H1 (cell line): ENCODE data around the gene THYN1. TPM values are rescaled to one million over a fixed set of nuclear protein-coding genes. Genes with fewer than 3 reads are reported as not detected.

Source experiments
- CTCF ChIA-PET: fragments of 300-600 bp; sonication (Branson Sonifier 250); formaldehyde crosslinking; loops from one replicate; lab custom pipeline; 2021; ENCODE audit not compliant: partially characterized antibody; lab: Charles Lee
- POLR2A ChIA-PET: fragments of 300-600 bp; sonication (Branson Sonifier 250); formaldehyde crosslinking; loops from one replicate; lab custom pipeline; 2021; ENCODE audit warnings: inconsistent platforms; ENCODE audit not compliant: partially characterized antibody; lab: Charles Lee
- DNase-seq, 2 experiments: peaks; one replicate each; pipeline versions ENCODE4 v3.0.0 to v3.0.0-alpha.2; 2010 to 2022; ENCODE audit warnings: low spot score in 2 of 2, low read depth in 1 of 2, mixed read lengths in 1 of 2
- FAIRE-seq: peaks from 2 replicates; lab custom pipeline; 2011; peaks lifted over from hg19 to GRCh38; lab: Jason Lieb, UNC
- H2AFZ ChIP-seq: 2 replicates; pipeline ENCODE4 v1.8.1; 2012; ENCODE audit warnings: low read length, inconsistent platforms
- H2AK5ac ChIP-seq: 2 replicates; pipeline ENCODE4 v1.6.1; 2013; ENCODE audit warnings: low read depth, low read length
- H2BK120ac ChIP-seq: replicated peaks from 2 replicates; pipeline ENCODE3; 2013; ENCODE audit warnings: low read depth, low read length, inconsistent platforms
- H2BK12ac ChIP-seq: 2 replicates; pipeline ENCODE4 v1.6.1; 2013; ENCODE audit warnings: low read depth, low read length
- H2BK15ac ChIP-seq: 2 replicates; pipeline ENCODE4 v1.6.1; 2013; ENCODE audit warnings: low read length
- H2BK20ac ChIP-seq: 2 replicates; pipeline ENCODE4 v1.6.1; 2013; ENCODE audit warnings: low read length
- H2BK5ac ChIP-seq: 2 replicates; pipeline ENCODE4 v1.6.1; 2013; ENCODE audit warnings: low read depth, low read length
- H3K14ac ChIP-seq: 2 replicates; pipeline ENCODE4 v1.6.1; 2013; ENCODE audit warnings: inconsistent platforms; ENCODE audit not compliant: insufficient read length
- H3K18ac ChIP-seq: 2 replicates; pipeline ENCODE4 v1.6.1; 2013; ENCODE audit warnings: low read length; ENCODE audit errors: extremely low read depth
- H3K23ac ChIP-seq: 2 replicates; pipeline ENCODE4 v1.6.1; 2013; ENCODE audit warnings: inconsistent platforms; ENCODE audit not compliant: insufficient read length
- H3K23me2 ChIP-seq: 2 replicates; pipeline ENCODE4 v1.6.1; 2013; ENCODE audit warnings: low read depth, low read length
- H3K27ac ChIP-seq: 2 replicates; pipeline ENCODE4 v1.6.1; 2011; ENCODE audit warnings: low read depth, low read length, inconsistent platforms
- H3K27me3 ChIP-seq, 4 experiments: replicated peaks in 1 of 4; 1 replicate in 1 of 4; 2 replicates in 3 of 4; pipeline versions ENCODE4 v1.6.1 to v1.8.1; 2011 to 2013; ENCODE audit warnings: low read length in 3 of 4, mild to moderate bottlenecking in 3 of 4, inconsistent platforms in 2 of 4, mixed read lengths in 2 of 4, moderate library complexity in 1 of 4; ENCODE audit not compliant: control insufficient read depth in 3 of 4, insufficient read depth in 3 of 4; ENCODE audit errors: extremely low read depth in 1 of 4
- H3K36me3 ChIP-seq, 4 experiments: 2 replicates each; pipeline versions ENCODE4 v1.6.1 to v1.8.1; 2011 to 2013; ENCODE audit warnings: mild to moderate bottlenecking in 4 of 4, low read length in 3 of 4, moderate library complexity in 2 of 4, control low read depth in 1 of 4, inconsistent platforms in 1 of 4; ENCODE audit not compliant: insufficient read depth in 4 of 4, control insufficient read depth in 2 of 4
- H3K4ac ChIP-seq: replicated peaks from 2 replicates; pipeline ENCODE3; 2013; ENCODE audit warnings: low read length, low read depth, mixed read lengths, inconsistent platforms; ENCODE audit not compliant: insufficient read length
- H3K4me1 ChIP-seq, 4 experiments: replicated peaks in 1 of 4; 1 replicate in 1 of 4; 2 replicates in 3 of 4; pipeline versions ENCODE4 v1.6.1 to v1.8.1; 2011 to 2013; ENCODE audit warnings: low read length in 3 of 4, inconsistent platforms in 2 of 4, mixed read lengths in 1 of 4; ENCODE audit not compliant: insufficient read depth in 4 of 4, control insufficient read depth in 3 of 4
- H3K4me2 ChIP-seq, 2 experiments: 2 replicates each; pipeline versions ENCODE4 v1.6.1 to v1.8.1; 2011 to 2013; ENCODE audit warnings: low read depth in 2 of 2, low read length in 2 of 2, control low read depth in 1 of 2, inconsistent platforms in 1 of 2, mild to moderate bottlenecking in 1 of 2; ENCODE audit not compliant: insufficient read depth in 1 of 2
- H3K4me3 ChIP-seq, 4 experiments: fragments of 200-600, 300-600 bp in 1 of 4; sonication (generic), shearing (Covaris generic), sonication (Bioruptor Twin) in 1 of 4; 2 replicates each; pipeline versions ENCODE4 v1.5.1 to v1.8.1; 2011 to 2016; ENCODE audit warnings: low read length in 4 of 4, low read depth in 3 of 4, control low read depth in 2 of 4, inconsistent platforms in 2 of 4, mild to moderate bottlenecking in 2 of 4, mixed read lengths in 1 of 4, moderate library complexity in 1 of 4; ENCODE audit not compliant: insufficient read depth in 2 of 4; ENCODE audit errors: extremely low read depth in 1 of 4
- H3K56ac ChIP-seq: replicated peaks from 2 replicates; pipeline ENCODE3; 2013; ENCODE audit warnings: low read depth, mild to moderate bottlenecking, mixed read lengths, low read length, inconsistent platforms; ENCODE audit not compliant: insufficient read length
- H3K79me1 ChIP-seq: 2 replicates; pipeline ENCODE4 v1.6.1; 2013; ENCODE audit warnings: low read depth, low read length, control low read depth
- H3K79me2 ChIP-seq, 2 experiments: 2 replicates each; pipeline versions ENCODE4 v1.6.1 to v1.8.1; 2012 to 2013; ENCODE audit warnings: low read length in 2 of 2, mild to moderate bottlenecking in 2 of 2, inconsistent platforms in 1 of 2; ENCODE audit not compliant: insufficient read depth in 2 of 2, control insufficient read depth in 1 of 2
- H3K9ac ChIP-seq, 4 experiments: replicated peaks in 1 of 4; 1 replicate in 1 of 4; 2 replicates in 3 of 4; pipeline versions ENCODE4 v1.6.1 to v1.8.1; 2011 to 2013; ENCODE audit warnings: low read depth in 3 of 4, low read length in 3 of 4, control low read depth in 2 of 4, mild to moderate bottlenecking in 2 of 4, moderate library complexity in 2 of 4, inconsistent platforms in 1 of 4; ENCODE audit errors: extremely low read depth in 1 of 4
- H3K9me3 ChIP-seq, 2 experiments: 2 replicates each; pipeline versions ENCODE4 v1.6.1 to v1.8.1; 2012 to 2013; ENCODE audit warnings: mild to moderate bottlenecking in 2 of 2, moderate library complexity in 2 of 2, control low read depth in 1 of 2, inconsistent platforms in 1 of 2, low read depth in 1 of 2, low read length in 1 of 2, mixed read lengths in 1 of 2; ENCODE audit not compliant: insufficient read depth in 2 of 2
- H4K20me1 ChIP-seq, 2 experiments: replicated peaks in 1 of 2; 2 replicates each; pipeline versions ENCODE3 to v1.8.1; 2011 to 2013; ENCODE audit warnings: inconsistent platforms in 2 of 2, low read length in 2 of 2, mild to moderate bottlenecking in 1 of 2; ENCODE audit not compliant: insufficient read depth in 2 of 2, control insufficient read depth in 1 of 2
- H4K5ac ChIP-seq: 2 replicates; pipeline ENCODE4 v1.6.1; 2013; ENCODE audit warnings: low read length, low read depth, mixed read lengths, inconsistent platforms; ENCODE audit not compliant: insufficient read length
- H4K8ac ChIP-seq: 2 replicates; pipeline ENCODE4 v1.8.0; 2013; ENCODE audit warnings: mild to moderate bottlenecking, moderate library complexity, low read length, inconsistent platforms; ENCODE audit not compliant: insufficient read depth; ENCODE audit errors: extremely low read depth
- H4K91ac ChIP-seq: replicated peaks from 2 replicates; pipeline ENCODE3; 2013; ENCODE audit warnings: low read length, mixed read lengths, inconsistent platforms; ENCODE audit not compliant: insufficient read length
- EGR1 ChIP-seq: IDR thresholded peaks from 2 replicates; pipeline ENCODE4 v1.6.1; 2011; ENCODE audit warnings: low read depth, low read length, borderline replicate concordance
- JUN ChIP-seq: IDR thresholded peaks from 2 replicates; pipeline ENCODE4 v1.6.1; 2011; ENCODE audit warnings: low read depth, mild to moderate bottlenecking, improper control_type of control experiment, low read length
- NRF1 ChIP-seq: IDR thresholded peaks from 2 replicates; pipeline ENCODE4 v1.6.1; 2011; ENCODE audit warnings: mild to moderate bottlenecking, low read depth, low read length, improper control_type of control experiment
- WGBS, 2 experiments: shearing (Covaris generic) in 1 of 2; methylation state at CpG; one replicate each; pipeline versions ENCODE4 v1.1.6 to v1.1.7; 2013 to 2015; ENCODE audit warnings: low lambda C conversion rate in 2 of 2, mixed read lengths in 2 of 2, inconsistent platforms in 1 of 2, low coverage in 1 of 2, missing lambda C conversion rate in 1 of 2; ENCODE audit not compliant: insufficient replicate concordance in 2 of 2, insufficient coverage in 1 of 2, insufficient read length in 1 of 2; ENCODE audit errors: extremely low coverage in 1 of 2, missing lambda C conversion rate in 1 of 2; 5-methylcytosine and 5-hydroxymethylcytosine counted together
- polyA plus RNA-seq, 7 experiments: library from polyadenylated mRNA; depleted of rRNA in 3 of 7; stranded (reverse) in 5 of 7; unstranded in 2 of 7; fragments of >200 nt in 5 of 7; fragments of 200-250 nt in 2 of 7; gene quantifications; 1 replicate in 5 of 7; 2 replicates in 1 of 7; 4 replicates in 1 of 7; pipeline versions ENCODE4 v1.2.1 to v1.2.3, GENCODE V29; 2011 to 2013; ENCODE audit warnings: missing spikeins in 2 of 7, mixed read lengths in 2 of 7
- total RNA-seq: library from RNA; stranded (reverse); fragmentation: NEBNext Ultra II Directional; extraction: Animal tissue kit (Norgen Biotek cat#: 25700); gene quantifications from 2 replicates; pipeline ENCODE4 v1.2.1, GENCODE V29; 2021
- TF ChIP-seq, protein P1 (sequence below): IDR thresholded peaks from 2 replicates; pipeline ENCODE4 v1.6.1; 2012; ENCODE audit warnings: inconsistent platforms
- TF ChIP-seq, protein P2 (sequence below): IDR thresholded peaks from 2 replicates; pipeline ENCODE4 v1.6.1; 2012; ENCODE audit warnings: inconsistent platforms

THYN1 gene
- total and polyA plus RNA-seq, 2 of the 8 experiments (the other 6 are each of a cell fraction or from before 2014, with no cell fraction given) = 77.3 to 95.1 TPM

DNA sequence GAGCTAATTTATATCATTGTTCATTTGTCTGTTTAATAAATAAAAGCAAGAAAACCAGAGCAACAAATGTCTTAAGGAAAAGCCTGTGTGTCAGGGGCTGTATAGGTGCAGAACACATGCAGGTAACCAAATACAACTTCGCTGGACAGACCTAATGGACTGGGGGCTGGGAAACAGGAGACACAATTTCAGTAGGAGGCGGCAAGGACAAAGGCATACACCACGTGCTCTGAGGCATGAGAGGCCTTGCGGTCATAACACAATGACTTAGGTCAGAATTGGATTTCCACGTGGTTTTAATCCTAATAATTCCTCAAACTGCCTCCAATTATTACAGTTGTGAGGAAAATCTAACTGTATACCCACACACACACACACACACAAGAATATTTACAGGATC lies 14.3 kb upstream of the THYN1 start:
- H3K18ac ChIP-seq = no peak overlapping the region
- no peak for FAIRE-seq
- H3K4me2 ChIP-seq = no peak overlapping the region
- H2BK120ac ChIP-seq = peak overlapping the region; percentile 21
- H2BK5ac ChIP-seq = peak overlapping the region; percentile 75; the same call in 1 of the 2 replicates
- no peaks in the 10 kb centered on the region; the same call in 1 of the 2 replicates for H3K23me2 ChIP-seq
- peaks cover 0 to 66% of the 10 kb centered on the region in 2 experiments; a peak in 3 of 4 replicates for H3K79me2 ChIP-seq
- H4K20me1 ChIP-seq = no peaks in the 10 kb centered on the region
- H3K4me1 ChIP-seq = peaks cover 15 to 34% (median 20%) of the 10 kb centered on the region in 4 experiments
- no peak overlapping the region for H3K14ac ChIP-seq
- H3K56ac ChIP-seq = no peak overlapping the region
- no peak overlapping the region for H4K8ac ChIP-seq
- no peak for DNase-seq
- peak overlapping the region; percentile 50; the same call in 1 of the 2 replicates for H2BK20ac ChIP-seq
- peaks cover 0 to 14% (median 5%) of the 10 kb centered on the region in 4 experiments; a peak in 4 of 8 replicates for H3K36me3 ChIP-seq
- H3K27ac ChIP-seq = no peak overlapping the region
- H3K79me1 ChIP-seq = peaks cover 3% of the 10 kb centered on the region; the same call in 1 of the 2 replicates
- peak overlapping the region; percentile 59 for H4K91ac ChIP-seq
- no peak overlapping the region for H2BK15ac ChIP-seq
- no peak overlapping the region for H3K4ac ChIP-seq
- POLR2A ChIA-PET = interaction anchor here (1.1 to 9.2 kb wide), 3 partner anchors 9 to 22 kb away, joined by 3 to 76 read pairs (median 4); partner anchors contain the start of gene GLB1L3
- H3K27me3 ChIP-seq = no peaks in the 10 kb centered on the region
- no peak overlapping the region for H2AK5ac ChIP-seq
- WGBS, 2 experiments = 64% methylated on average over 5 of the region's 5 CpGs; no CpG with 5 or more reads in 1 of the 2 experiments
- no peaks in the 10 kb centered on the region for H3K9me3 ChIP-seq
- TF ChIP-seq, protein P1, sequence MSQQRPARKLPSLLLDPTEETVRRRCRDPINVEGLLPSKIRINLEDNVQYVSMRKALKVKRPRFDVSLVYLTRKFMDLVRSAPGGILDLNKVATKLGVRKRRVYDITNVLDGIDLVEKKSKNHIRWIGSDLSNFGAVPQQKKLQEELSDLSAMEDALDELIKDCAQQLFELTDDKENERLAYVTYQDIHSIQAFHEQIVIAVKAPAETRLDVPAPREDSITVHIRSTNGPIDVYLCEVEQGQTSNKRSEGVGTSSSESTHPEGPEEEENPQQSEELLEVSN = peak; percentile 88
- TF ChIP-seq EGR1 (no peak), JUN (no peak), NRF1 (no peak)
- TF ChIP-seq, protein P2, sequence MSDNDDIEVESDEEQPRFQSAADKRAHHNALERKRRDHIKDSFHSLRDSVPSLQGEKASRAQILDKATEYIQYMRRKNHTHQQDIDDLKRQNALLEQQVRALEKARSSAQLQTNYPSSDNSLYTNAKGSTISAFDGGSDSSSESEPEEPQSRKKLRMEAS = peak; percentile 87
- H2AFZ ChIP-seq = no peak overlapping the region
- H3K9ac ChIP-seq = no peak overlapping the region
- no peak overlapping the region for H3K23ac ChIP-seq
- H2BK12ac ChIP-seq = peak overlapping the region; percentile 73
- CTCF ChIA-PET = interaction anchor here (1.0 kb wide), 2 partner anchors 24 to 66 kb away, joined by 3 read pairs; no protein-coding TSS in a partner anchor
- no peak overlapping the region for H3K4me3 ChIP-seq
- no peak overlapping the region for H4K5ac ChIP-seq
